Pancreas (tissue), 10 donors: ENCODE data around the gene CROT. TPM values are rescaled to one million over a fixed set of nuclear protein-coding genes. Genes with fewer than 3 reads are reported as not detected.
A peak's percentile ranks its signal among the peaks of the same experiment; 100 is the strongest.

ENCODE experiments used
- ATAC-seq, 4 donors: fragments of 200-7000 bp; cut with Tn5 transposase; one replicate each; pipeline versions ENCODE4 v1.8.0 to v1.9.1; 2020; ENCODE audit warnings: mild to moderate bottlenecking in 4 of 4, moderate library complexity in 4 of 4
- DNase-seq, 6 donors: peaks; one replicate each; pipeline ENCODE4 v3.0.0-alpha.2; 2020
- FAIRE-seq: peaks from 2 replicates; lab custom pipeline; 2012; peaks lifted over from hg19 to GRCh38; lab: Jason Lieb, UNC
- H3K27ac ChIP-seq, 4 donors: fragments of 200-600 bp; sonication (generic); 1 replicate in 3 of 4; 2 replicates in 1 of 4; pipeline versions ENCODE4 v1.5.0 to v1.8.0; 2020
- H3K27me3 ChIP-seq, 4 donors: fragments of 200-600 bp; one replicate each; pipeline ENCODE4 v1.8.0; 2021
- H3K36me3 ChIP-seq, 3 donors: fragments of 200-600 bp; sonication (generic) in 1 of 3; one replicate each; pipeline versions ENCODE4 v1.5.0 to v1.8.0; 2020 to 2021
- H3K4me1 ChIP-seq, 3 donors: fragments of 200-600 bp; one replicate each; pipeline ENCODE4 v1.8.0; 2021
- H3K4me3 ChIP-seq, 4 donors: fragments of 200-600 bp; sonication (generic) in 2 of 4; one replicate each; pipeline versions ENCODE4 v1.5.0 to v1.8.0; 2020 to 2021
- H3K9me3 ChIP-seq, 4 donors: fragments of 200-600 bp; one replicate each; pipeline ENCODE4 v1.8.0; 2021
- CTCF ChIP-seq, 4 donors: fragments of 200-600 bp; sonication (generic) in 3 of 4; IDR thresholded peaks; one replicate each; pipeline versions ENCODE4 v1.5.0 to v1.8.0; 2021; ENCODE audit warnings: antibody characterized with exemption in 4 of 4
- WGBS, 2 donors: extraction: QIAGEN DNeasy Blood & Tissue Kit; methylation state at CpG; one replicate each; pipeline ENCODE4 v1.1.7; 2013; 5-methylcytosine and 5-hydroxymethylcytosine counted together
- intact Hi-C, 3 donors: fragments of 100-400 bp; cut with DNase I; formaldehyde crosslinking; loops; one replicate each; pipeline versions ENCODE4 v1.11.1 to v1.14.2; 2022
- polyA plus RNA-seq, 2 donors: library from polyadenylated mRNA; stranded (reverse); fragments of 200-250 nt; gene quantifications; one replicate each; pipeline ENCODE4 v1.2.3, GENCODE V29; 2013
- total RNA-seq, 6 donors: library from RNA; stranded (reverse); fragmentation: NEBNext Ultra II Directional in 4 of 6; extraction: Animal tissue kit (Norgen Biotek cat#: 25700) in 4 of 6; gene quantifications; one replicate each; pipeline versions ENCODE4 v1.2.1 to v1.2.4, GENCODE V29; 2021 to 2023
- donor health status: healthy with polysubstance abuse.
- donor health status: DM: no; HTN: no; CAD: no; lungs with moderate emphysema.
- donor health status: DM: no; HTN: no; CAD: no.
- donor health status: control.
- donor health status: control.
- donor health status: Bipolar disorder and iron deficiency.
- donor health status: DM: yes; HTN: yes; CAD: no.
- donor health status: DM: no; HTN: no; CAD: no.
- donor health status: DM: no; HTN: no; CAD: no.
- donor health status: DM: yes; HTN: yes; CAD: no.

The CROT gene
- total and polyA plus RNA-seq, 8 donors, result 2.2 to 7.4 (median 4.8) TPM

- H3K36me3 ChIP-seq, result no peaks in the 10 kb centered on the region
- FAIRE-seq, result no peak
- no peak for TF ChIP-seq CTCF (IDR thresholded peaks at IDR 0.05)
- peak in 1 of 6 donors; percentile 9 for DNase-seq
- no peaks in the 10 kb centered on the region for H3K4me1 ChIP-seq
- WGBS, 2 donors, result 71 to 76% methylated on average over 7 of the region's 7 CpGs
- no peak overlapping the region for H3K27ac ChIP-seq
- no peaks in the 10 kb centered on the region for H3K9me3 ChIP-seq
- no peak overlapping the region for H3K4me3 ChIP-seq
- ATAC-seq, result peak in 3 of 4 donors; percentile 23 to 91 (median 89)
- no peaks in the 10 kb centered on the region for H3K27me3 ChIP-seq
- intact Hi-C loops, result no loop called here
Measured at GRCh38 chr7:87448388-87448787, 102.9 kb downstream of the CROT start.

Other genes with a start within 250 kb of the CROT start
- 10 to 100 TPM; 18.6 to 54.2 (median 25.9) TPM for gene DMTF1, start 193.2 kb upstream of the CROT start, total RNA-seq
- gene DMTF1, start 193.2 kb upstream of the CROT start, polyA plus RNA-seq, result 10 to 100 TPM; 30.6 to 50.6 TPM
- gene TMEM243, start 125.9 kb upstream of the CROT start, total RNA-seq, result 10 to 100 TPM; 13.4 to 20.2 (median 15.2) TPM
- 10 to 100 TPM; 13.5 to 23.1 TPM for gene TMEM243, start 125.9 kb upstream of the CROT start, polyA plus RNA-seq
- gene ABCB4, start 130.0 kb downstream of the CROT start, total RNA-seq, result under 1 TPM; 0.12 to 0.69 (median 0.22) TPM
- 1 to 10 TPM in 1 of 2 donors, under 1 TPM in 1; 0.11 to 2.1 TPM for gene ABCB4, start 130.0 kb downstream of the CROT start, polyA plus RNA-seq